Renal cortex interstitium (tissue), 11 donors: ENCODE measurements around the gene NT5C1B. TPM values are rescaled to one million over a fixed set of nuclear protein-coding genes. Genes with fewer than 3 reads are reported as not detected.

Source experiments
- DNase-seq, 11 donors: peaks; one replicate each; pipeline ENCODE4 v3.0.0-alpha.2; 2013; ENCODE audit warnings: low read depth in 9 of 11, low spot score in 4 of 11; ENCODE audit errors: extremely low read depth in 1 of 11
- polyA plus RNA-seq, 3 donors: library from polyadenylated mRNA; unstranded; fragments of 120-200 nt; gene quantifications; one replicate each; pipeline ENCODE4 v1.2.1, GENCODE V29; 2013; ENCODE audit not compliant: insufficient read length in 3 of 3

Gene NT5C1B
- polyA plus RNA-seq, 3 donors, result 1.0 to 1.2 (median 1.2) TPM

DNA sequence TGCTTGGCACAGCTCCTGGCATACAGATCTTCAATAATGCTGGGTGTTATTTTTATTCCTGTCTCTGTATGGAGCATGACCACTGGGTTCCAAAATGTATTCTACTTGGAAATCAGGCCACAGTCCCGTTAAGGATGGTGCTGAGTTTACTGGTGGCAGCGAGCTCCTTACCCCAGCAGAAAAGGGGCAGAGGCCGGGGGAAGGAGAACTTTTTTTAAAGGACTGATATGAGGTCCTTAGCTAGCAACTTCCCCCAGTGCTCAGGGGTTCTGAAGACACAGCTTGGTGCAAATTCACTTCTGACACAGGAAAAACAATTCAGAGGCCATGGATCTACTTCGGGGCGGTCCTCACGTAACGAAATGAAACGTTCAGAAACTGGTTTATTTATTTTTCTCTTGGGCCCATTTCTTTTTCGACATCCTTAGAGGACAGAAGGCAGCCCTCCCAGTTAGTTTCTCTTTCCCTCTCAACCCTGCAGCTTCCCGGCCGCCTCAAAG, 29.8 kb downstream of the NT5C1B start:
- DNase-seq, result peak in 4 of 11 donors; percentile 2 to 35 (median 6)

- DNase-seq, result no peak
Measured at GRCh38 chr2:18558458-18558857, 30.9 kb downstream of the NT5C1B start.

- DNase-seq, result no peak
Measured at GRCh38 chr2:18557121-18557520, 32.2 kb downstream of the NT5C1B start.

GRCh38 chr2:18552351-18553077, 36.9 kb downstream of the NT5C1B start:
- DNase-seq, result no peak

GRCh38 chr2:18551623-18552022, 37.7 kb downstream of the NT5C1B start:
- no peak for DNase-seq

DNA sequence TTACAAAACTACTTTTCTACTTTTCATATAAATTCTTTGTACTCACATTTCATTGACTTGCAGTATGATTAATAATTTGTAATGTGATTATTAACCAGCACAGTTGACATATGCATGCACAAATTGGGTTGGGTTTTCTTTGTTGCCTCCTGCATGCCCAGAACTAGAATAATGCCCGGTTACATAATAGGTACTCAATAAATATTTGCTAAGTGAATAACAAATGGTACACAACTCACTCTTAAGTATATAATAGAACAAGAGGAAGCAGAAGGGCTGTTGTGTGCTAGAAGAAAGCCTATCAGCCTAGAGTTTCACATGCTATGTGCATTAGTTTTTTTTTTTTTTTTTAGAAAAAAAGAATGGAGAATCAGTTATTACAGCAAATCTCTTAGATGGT, 38.2 kb downstream of the NT5C1B start:
- DNase-seq, result no peak

DNA sequence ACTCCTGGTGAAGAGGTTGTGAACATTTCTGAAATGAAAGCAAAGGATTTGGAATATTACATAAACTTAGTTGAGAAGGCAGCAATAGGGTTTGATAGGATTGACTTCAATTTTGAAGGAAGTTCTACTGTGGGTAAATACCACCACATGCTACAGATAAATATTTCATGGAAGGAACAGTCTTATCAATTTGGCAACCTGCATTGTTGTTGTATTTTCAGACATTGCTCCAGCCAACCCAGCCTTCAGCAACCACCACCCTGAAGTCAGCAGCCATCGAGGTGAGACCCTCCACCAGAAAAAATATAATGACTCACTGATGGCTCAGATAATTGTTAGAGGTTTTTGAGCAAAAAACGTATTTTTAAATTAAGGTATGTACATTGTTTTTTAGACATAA, 38.9 kb downstream of the NT5C1B start:
- no peak for DNase-seq

- DNase-seq, result no peak
Measured at GRCh38 chr2:18549083-18549482, 40.3 kb downstream of the NT5C1B start.

GRCh38 chr2:18548621-18549020, 40.7 kb downstream of the NT5C1B start:
- DNase-seq, result no peak

DNA sequence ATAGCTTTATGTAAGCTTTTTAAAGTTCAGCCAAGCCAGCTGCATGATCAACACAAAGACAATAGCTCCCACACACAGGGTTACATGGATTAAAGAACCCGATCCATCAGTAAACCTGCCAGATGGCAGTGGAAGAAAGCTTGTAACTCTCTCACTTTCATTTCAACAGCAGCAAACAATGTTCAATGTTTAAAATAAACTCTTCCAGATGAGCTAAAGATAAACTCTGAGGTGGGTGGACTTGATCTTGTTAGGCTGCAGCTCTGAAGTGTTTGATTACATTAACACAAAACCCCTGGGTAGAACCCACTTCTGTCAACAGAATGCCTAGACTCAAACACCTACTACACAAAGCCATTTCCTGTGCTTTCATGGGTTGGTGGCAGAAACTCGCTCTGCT, 42.8 kb downstream of the NT5C1B start:
- DNase-seq, result no peak

DNA sequence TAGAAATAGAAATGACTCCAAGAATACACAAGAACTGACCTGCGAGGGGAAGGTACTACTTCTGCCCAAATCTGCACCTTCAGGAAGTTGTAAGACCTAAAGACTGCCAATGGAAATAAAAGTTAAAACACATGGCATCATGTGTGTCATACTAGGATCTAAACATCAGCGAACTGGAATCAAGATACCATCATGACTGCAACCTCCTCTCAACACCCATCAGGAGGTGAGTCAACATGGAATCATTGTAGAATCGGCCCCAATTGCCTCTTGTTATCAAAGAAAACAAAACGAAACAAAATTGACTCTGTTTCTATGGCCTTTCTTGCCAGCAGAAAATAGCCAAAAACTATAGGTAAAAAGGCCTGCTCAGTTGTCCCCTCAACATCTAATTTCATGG, 44.0 kb downstream of the NT5C1B start:
- no peak for DNase-seq

DNA sequence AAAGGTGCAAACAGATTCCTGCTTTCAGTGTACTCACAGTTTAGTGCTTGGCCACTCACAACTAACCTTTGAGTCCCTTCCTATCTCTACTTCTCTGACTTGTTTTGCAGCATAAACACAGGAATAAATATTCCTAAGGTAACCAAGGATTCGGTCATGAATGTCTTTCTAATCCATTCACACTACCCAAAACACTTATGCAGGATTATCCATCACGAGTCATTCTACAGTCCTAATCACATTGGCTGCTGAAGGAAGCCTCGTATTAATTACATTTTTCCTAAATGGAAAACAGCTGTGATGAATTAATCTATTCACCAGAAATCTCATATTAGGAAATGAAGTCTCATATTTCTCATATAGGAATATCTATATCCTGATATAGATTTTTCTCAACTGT, 45.2 kb downstream of the NT5C1B start:
- no peak for DNase-seq

DNA sequence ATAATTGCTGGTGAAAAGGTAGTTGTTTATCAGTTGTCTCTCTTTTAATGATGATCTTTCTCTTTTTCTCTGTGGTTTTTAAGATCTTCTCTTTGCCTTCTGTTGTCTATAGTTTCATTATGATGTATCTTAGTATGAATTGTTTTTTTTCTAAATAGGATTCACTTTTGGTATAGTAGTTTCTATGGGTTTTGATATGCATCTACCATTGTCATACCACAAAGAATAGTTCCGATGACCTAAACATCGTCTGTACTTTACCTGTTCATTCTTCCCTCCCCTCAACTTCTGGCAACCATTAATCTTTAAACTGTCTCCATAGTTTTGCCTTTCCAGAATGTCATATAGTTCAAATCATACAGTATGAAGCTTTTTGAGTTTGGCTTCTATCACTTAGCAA, 48.5 kb downstream of the NT5C1B start:
- no peak for DNase-seq

GRCh38 chr2:18536697-18537096, 52.7 kb downstream of the NT5C1B start:
- no peak for DNase-seq

DNA sequence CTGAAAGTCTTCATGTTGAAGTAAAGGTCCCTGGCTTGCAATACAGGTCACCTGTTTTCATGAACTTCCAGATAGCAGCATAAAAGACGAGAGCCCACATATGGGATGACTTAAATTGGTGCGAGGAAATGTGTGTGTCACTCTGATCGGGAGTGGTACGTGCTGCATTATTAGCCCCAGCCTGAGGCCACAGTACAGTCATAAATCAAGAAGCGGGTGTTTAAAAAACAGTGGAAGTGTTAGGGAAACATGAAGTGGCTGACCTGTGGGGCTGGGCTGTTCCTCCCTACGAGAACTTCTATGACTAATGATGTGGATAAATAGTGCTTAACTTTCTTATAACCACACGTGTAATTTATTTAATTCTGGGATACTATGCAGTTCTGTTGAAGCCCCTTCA, 53.3 kb downstream of the NT5C1B start:
- DNase-seq, result peak in 1 of 11 donors; percentile 27

- no peak for DNase-seq
Measured at GRCh38 chr2:18531194-18531593, 58.2 kb downstream of the NT5C1B start.

GRCh38 chr2:18527822-18528221, 61.5 kb downstream of the NT5C1B start:
- no peak for DNase-seq

DNA sequence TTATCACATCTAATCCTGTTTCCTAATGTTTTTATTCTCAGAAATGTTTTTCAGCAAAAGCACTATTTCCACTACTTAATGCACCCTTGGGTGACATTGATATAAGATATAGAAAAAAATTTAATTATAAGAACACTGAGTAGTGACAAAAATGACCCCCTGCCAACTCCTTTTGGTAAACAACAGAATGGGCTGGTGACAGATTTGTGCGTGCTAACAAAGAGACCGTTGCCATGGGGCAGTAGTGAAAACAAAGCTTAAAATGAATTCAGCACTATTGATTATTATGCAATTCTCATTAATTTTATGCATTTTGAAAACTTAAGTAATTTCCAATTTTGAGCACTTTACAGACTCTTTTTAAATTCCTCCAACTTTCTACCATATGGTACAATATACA, 62.0 kb downstream of the NT5C1B start:
- DNase-seq, result no peak

- no peak for DNase-seq
Measured at GRCh38 chr2:18526429-18526828, 62.9 kb downstream of the NT5C1B start.

DNA sequence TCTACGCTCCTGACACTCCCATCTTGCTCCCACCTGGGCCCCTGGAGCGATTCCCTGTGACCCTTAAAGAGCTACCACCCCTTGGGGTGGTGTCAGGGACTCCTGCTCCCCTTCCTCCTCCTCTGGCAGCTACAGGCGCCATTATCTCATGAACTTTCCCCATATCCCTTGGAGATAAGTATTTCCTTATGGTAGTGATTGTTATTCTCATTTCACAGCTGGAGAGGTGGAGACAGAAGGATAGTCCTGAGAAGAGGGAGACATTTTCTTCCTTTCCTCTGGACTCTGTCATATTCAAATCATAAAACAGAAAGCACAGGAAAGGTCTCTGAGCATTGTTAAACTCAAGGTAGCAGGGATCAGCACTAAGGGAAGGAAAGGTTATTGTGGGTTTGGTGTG, 63.5 kb downstream of the NT5C1B start:
- DNase-seq, result no peak

DNA sequence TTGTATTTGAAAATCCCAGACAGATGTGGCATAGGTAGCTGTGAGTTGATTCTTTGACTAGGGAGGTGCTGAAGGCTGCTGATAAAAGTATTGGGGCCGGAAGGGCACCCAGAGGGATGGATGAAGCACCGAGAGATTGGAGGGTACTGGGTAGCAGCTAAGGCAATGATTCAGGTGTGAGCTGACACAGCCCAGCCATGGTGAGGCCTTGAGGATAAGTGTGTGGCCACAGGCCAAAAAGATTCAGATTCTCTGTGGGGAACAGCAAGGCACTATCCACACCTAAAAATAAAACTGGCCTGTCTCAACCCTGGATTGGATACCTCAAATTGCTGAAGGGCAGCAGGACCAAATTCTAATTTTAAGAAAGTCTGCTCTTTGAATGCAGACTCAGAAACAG, 64.1 kb downstream of the NT5C1B start:
- DNase-seq, result no peak
